ENCODE data around the gene GPR173.

The GPR173 gene

GRCh38 chrX:53048169-53049126 lies at the start of gene GPR173:
Gene GPR173 (plus strand): TSS chrX:53048789. CDS start chrX:53076622, 27,833 bp downstream.
- DNase-seq (ENCODE audit: low read depth in 2 of 3, low spot score in 1 of 3): no peak

GRCh38 chrX:53000447-53001135 lies 48.0 kb upstream of the GPR173 start:
- no peak for DNase-seq (ENCODE audit: low read depth in 2 of 3, low spot score in 1 of 3)

- DNase-seq (ENCODE audit: low read depth in 2 of 3, low spot score in 1 of 3): no peak
Observed at GRCh38 chrX:53001958-53002357, 46.6 kb upstream of the GPR173 start.

- DNase-seq (ENCODE audit: low read depth in 2 of 3, low spot score in 1 of 3): no peak
Observed at GRCh38 chrX:53003111-53003510, 45.5 kb upstream of the GPR173 start.

- DNase-seq (ENCODE audit: low read depth in 2 of 3, low spot score in 1 of 3): no peak
Observed at GRCh38 chrX:53004038-53004437, 44.6 kb upstream of the GPR173 start.

GRCh38 chrX:53004811-53005210 lies 43.8 kb upstream of the GPR173 start:
- DNase-seq (ENCODE audit: low read depth in 2 of 3, low spot score in 1 of 3): no peak

GRCh38 chrX:53005327-53005726 lies 43.3 kb upstream of the GPR173 start:
- DNase-seq (ENCODE audit: low read depth in 2 of 3, low spot score in 1 of 3): no peak

- DNase-seq (ENCODE audit: low read depth in 2 of 3, low spot score in 1 of 3): no peak
Observed at GRCh38 chrX:53009032-53009431, 39.6 kb upstream of the GPR173 start.

- DNase-seq (ENCODE audit: low read depth in 2 of 3, low spot score in 1 of 3): no peak
Observed at GRCh38 chrX:53013291-53013690, 35.3 kb upstream of the GPR173 start.

- no peak for DNase-seq (ENCODE audit: low read depth in 2 of 3, low spot score in 1 of 3)
Observed at GRCh38 chrX:53018627-53019026, 30.0 kb upstream of the GPR173 start.

- no peak for DNase-seq (ENCODE audit: low read depth in 2 of 3, low spot score in 1 of 3)
Observed at GRCh38 chrX:53022381-53022780, 26.2 kb upstream of the GPR173 start.

GRCh38 chrX:53028678-53029077 lies 19.9 kb upstream of the GPR173 start:
- DNase-seq (ENCODE audit: low read depth in 2 of 3, low spot score in 1 of 3): no peak

GRCh38 chrX:53031380-53031779 lies 17.2 kb upstream of the GPR173 start:
- DNase-seq (ENCODE audit: low read depth in 2 of 3, low spot score in 1 of 3): no peak

- no peak for DNase-seq (ENCODE audit: low read depth in 2 of 3, low spot score in 1 of 3)
Observed at GRCh38 chrX:53036149-53036548, 12.4 kb upstream of the GPR173 start.

- no peak for DNase-seq (ENCODE audit: low read depth in 2 of 3, low spot score in 1 of 3)
Observed at GRCh38 chrX:53039236-53039635, 9.4 kb upstream of the GPR173 start.

GRCh38 chrX:53044995-53045394 lies 3.6 kb upstream of the GPR173 start:
- DNase-seq (ENCODE audit: low read depth in 2 of 3, low spot score in 1 of 3): no peak

GRCh38 chrX:53047228-53047627 lies 1.4 kb upstream of the GPR173 start:
- no peak for DNase-seq (ENCODE audit: low read depth in 2 of 3, low spot score in 1 of 3)

- DNase-seq (ENCODE audit: low read depth in 2 of 3, low spot score in 1 of 3): no peak
Observed at GRCh38 chrX:53049127-53049517, 533 bp downstream of the GPR173 start.

- DNase-seq (ENCODE audit: low read depth in 2 of 3, low spot score in 1 of 3): no peak
Observed at GRCh38 chrX:53050841-53051240, 2.3 kb downstream of the GPR173 start.

GRCh38 chrX:53055244-53055849 lies 6.8 kb downstream of the GPR173 start:
- no peak for DNase-seq (ENCODE audit: low read depth in 2 of 3, low spot score in 1 of 3)

- DNase-seq (ENCODE audit: low read depth in 2 of 3, low spot score in 1 of 3): no peak
Observed at GRCh38 chrX:53056292-53056691, 7.7 kb downstream of the GPR173 start.

- DNase-seq (ENCODE audit: low read depth in 2 of 3, low spot score in 1 of 3): no peak
Observed at GRCh38 chrX:53065104-53065503, 16.5 kb downstream of the GPR173 start.
